Lung (tissue), 12 donors: ENCODE data around the gene LMX1A. TPM values are rescaled to one million over a fixed set of nuclear protein-coding genes. Genes with fewer than 3 reads are reported as not detected.

Source experiments
- ATAC-seq: fragments of 200-7000 bp; cut with Tn5 transposase; one replicate; pipeline ENCODE4 v1.9.1; 2020; ENCODE audit warnings: moderate number of reproducible peaks; ENCODE audit not compliant: insufficient read depth, low FRiP score
- DNase-seq, 3 donors: peaks; one replicate each; pipeline ENCODE4 v3.0.0-alpha.2; 2013 to 2017
- H3K27ac ChIP-seq, 2 donors: one replicate each; pipeline ENCODE4 v1.5.1; 2013; ENCODE audit warnings: mild to moderate bottlenecking in 2 of 2, moderate library complexity in 2 of 2, control low read depth in 1 of 2, inconsistent platforms in 1 of 2, low read depth in 1 of 2, low read length in 1 of 2
- H3K27me3 ChIP-seq, 3 donors: one replicate each; pipeline ENCODE4 v1.5.1; 2013; ENCODE audit warnings: low read length in 2 of 3; ENCODE audit not compliant: control insufficient read depth in 3 of 3, insufficient read depth in 3 of 3
- H3K36me3 ChIP-seq, 4 donors: one replicate each; pipeline ENCODE4 v1.5.1; 2013; ENCODE audit warnings: low read length in 4 of 4, mild to moderate bottlenecking in 1 of 4, moderate library complexity in 1 of 4; ENCODE audit not compliant: control insufficient read depth in 4 of 4, insufficient read depth in 4 of 4
- H3K4me1 ChIP-seq, 5 donors: one replicate each; pipeline ENCODE4 v1.5.1; 2013; ENCODE audit warnings: low read length in 5 of 5, mild to moderate bottlenecking in 2 of 5, moderate library complexity in 1 of 5; ENCODE audit not compliant: control insufficient read depth in 5 of 5, insufficient read depth in 5 of 5
- H3K4me3 ChIP-seq: one replicate; pipeline ENCODE4 v1.5.1; 2013; ENCODE audit warnings: mild to moderate bottlenecking, control low read depth, moderate library complexity
- H3K9ac ChIP-seq, 2 donors: one replicate each; pipeline ENCODE4 v1.5.1; 2013; ENCODE audit warnings: low read length in 2 of 2, control low read depth in 1 of 2; ENCODE audit not compliant: insufficient read depth in 1 of 2
- H3K9me3 ChIP-seq, 4 donors: one replicate each; pipeline ENCODE4 v1.5.1; 2013; ENCODE audit warnings: low read length in 3 of 4, mild to moderate bottlenecking in 1 of 4, moderate library complexity in 1 of 4; ENCODE audit not compliant: control insufficient read depth in 4 of 4, insufficient read depth in 3 of 4
- WGBS, 2 donors: extraction: QIAGEN DNeasy Blood & Tissue Kit; methylation state at CpG; one replicate each; pipeline ENCODE4 v1.1.7; 2013; 5-methylcytosine and 5-hydroxymethylcytosine counted together
- polyA plus RNA-seq, 2 donors: library from polyadenylated mRNA; stranded (reverse); fragments of 200-250 nt; gene quantifications; one replicate each; pipeline ENCODE4 v1.2.1, GENCODE V29; 2013
- total RNA-seq, 2 donors: library from RNA; depleted of rRNA in 1 of 2; stranded (reverse); fragments of >200 nt in 1 of 2; gene quantifications; one replicate each; pipeline ENCODE4 v1.2.1, GENCODE V29; 2014 to 2021
- TF ChIP-seq, protein P1 (sequence below): IDR thresholded peaks from 2 replicates; pipeline ENCODE4 v1.5.1; 2012; ENCODE audit warnings: mild to moderate bottlenecking; ENCODE audit errors: control extremely low read depth, extremely low read depth
- donor health status: control.
- donor health status: control.
- donor health status: Bipolar disorder and iron deficiency.
- donor health status: healthy.
- donor health status: DM: yes; HTN: yes; CAD: no.

LMX1A gene
- total and polyA plus RNA-seq, 4 donors, result 0.03 TPM; not detected in 3

DNA sequence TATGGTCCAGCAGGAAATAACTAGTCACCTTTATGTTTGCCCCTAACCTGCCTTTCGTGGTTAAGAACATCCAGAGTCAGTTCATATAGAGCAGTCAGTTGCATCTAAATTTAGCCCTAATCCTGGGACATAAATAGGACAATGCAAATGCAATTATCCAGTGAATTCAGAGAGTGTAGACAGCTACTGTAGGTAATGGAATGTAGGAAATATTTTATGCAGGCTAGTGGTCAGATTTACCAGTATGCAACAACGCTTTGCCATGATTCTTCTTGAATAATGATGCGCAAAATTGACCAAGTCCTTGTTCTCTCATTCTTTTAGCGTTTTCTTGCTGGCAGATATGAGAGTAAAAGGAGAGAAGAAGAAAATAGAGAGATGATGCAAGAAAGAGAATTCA lies 165.4 kb downstream of the LMX1A start:
- peaks cover 0 to 3% (median 0%) of the 10 kb centered on the region in 3 donors for H3K27me3 ChIP-seq
- H3K9ac ChIP-seq, result no peak overlapping the region
- ATAC-seq (no peak), DNase-seq (no peak)
- TF ChIP-seq, protein P1, sequence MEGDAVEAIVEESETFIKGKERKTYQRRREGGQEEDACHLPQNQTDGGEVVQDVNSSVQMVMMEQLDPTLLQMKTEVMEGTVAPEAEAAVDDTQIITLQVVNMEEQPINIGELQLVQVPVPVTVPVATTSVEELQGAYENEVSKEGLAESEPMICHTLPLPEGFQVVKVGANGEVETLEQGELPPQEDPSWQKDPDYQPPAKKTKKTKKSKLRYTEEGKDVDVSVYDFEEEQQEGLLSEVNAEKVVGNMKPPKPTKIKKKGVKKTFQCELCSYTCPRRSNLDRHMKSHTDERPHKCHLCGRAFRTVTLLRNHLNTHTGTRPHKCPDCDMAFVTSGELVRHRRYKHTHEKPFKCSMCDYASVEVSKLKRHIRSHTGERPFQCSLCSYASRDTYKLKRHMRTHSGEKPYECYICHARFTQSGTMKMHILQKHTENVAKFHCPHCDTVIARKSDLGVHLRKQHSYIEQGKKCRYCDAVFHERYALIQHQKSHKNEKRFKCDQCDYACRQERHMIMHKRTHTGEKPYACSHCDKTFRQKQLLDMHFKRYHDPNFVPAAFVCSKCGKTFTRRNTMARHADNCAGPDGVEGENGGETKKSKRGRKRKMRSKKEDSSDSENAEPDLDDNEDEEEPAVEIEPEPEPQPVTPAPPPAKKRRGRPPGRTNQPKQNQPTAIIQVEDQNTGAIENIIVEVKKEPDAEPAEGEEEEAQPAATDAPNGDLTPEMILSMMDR, result no peak
- H3K9me3 ChIP-seq, result peaks cover 0 to 3% (median 0%) of the 10 kb centered on the region in 4 donors
- H3K36me3 ChIP-seq, result no peaks in the 10 kb centered on the region
- H3K4me3 ChIP-seq, result no peak overlapping the region
- WGBS, 2 donors, result 62 to 66% methylated on average over 4 of the region's 4 CpGs
- H3K27ac ChIP-seq, result no peak overlapping the region
- no peaks in the 10 kb centered on the region for H3K4me1 ChIP-seq

- ATAC-seq, result no peak
- WGBS, 2 donors, result 84 to 88% methylated on average over 4 of the region's 4 CpGs
Measured at GRCh38 chr1:165189913-165190312, 166.6 kb downstream of the LMX1A start.

DNA sequence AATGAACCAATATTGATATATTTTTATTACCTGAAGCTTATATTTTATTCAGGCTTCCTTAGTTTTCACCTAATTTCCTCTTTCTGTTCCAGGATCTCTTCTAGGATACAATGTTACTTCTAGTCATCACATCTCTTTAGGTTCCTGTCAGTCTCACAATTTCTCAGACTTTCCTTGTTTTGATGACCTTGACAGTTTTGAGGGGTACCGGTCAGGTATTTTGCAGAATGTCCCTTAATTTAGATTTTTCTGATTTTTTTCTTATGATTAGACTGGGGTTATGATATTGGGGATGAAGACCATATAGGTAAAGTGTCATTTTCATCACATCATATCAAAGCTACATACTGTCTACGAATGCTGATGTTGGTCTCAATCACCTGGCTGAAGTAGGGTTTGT lies 167.5 kb downstream of the LMX1A start:
- 67 to 74% methylated on average over 2 of the region's 2 CpGs for WGBS, 2 donors
- Histone ChIP-seq H3K9me3 (peaks cover 0 to 3% (median 0%) of the 10 kb centered on the region in 4 donors), H3K4me3 (no peak overlapping the region), H3K4me1 (no peaks in the 10 kb centered on the region), H3K27me3 (no peaks in the 10 kb centered on the region), H3K27ac (no peak overlapping the region), H3K9ac (no peak overlapping the region), H3K36me3 (no peaks in the 10 kb centered on the region)
- TF ChIP-seq, protein P1, result no peak
- ATAC-seq (no peak), DNase-seq (no peak)

More at GRCh38 chr1:165189913-165190312, 166.6 kb downstream of the LMX1A start:
- Histone ChIP-seq H3K9ac (no peak overlapping the region), H3K36me3 (no peaks in the 10 kb centered on the region), H3K27me3 (no peaks in the 10 kb centered on the region), H3K4me1 (no peaks in the 10 kb centered on the region), H3K9me3 (peaks cover 0 to 3% (median 0%) of the 10 kb centered on the region in 4 donors), H3K27ac (no peak overlapping the region), H3K4me3 (no peak overlapping the region)
- TF ChIP-seq, protein P1, result no peak
- no peak for DNase-seq
